ENCODE results near the gene SLC24A5.

GRCh38 chr15:48090115-48090514, 30.7 kb upstream of the SLC24A5 start:
- TF ChIP-seq ELF4 (IDR thresholded peaks at IDR 0.05) (no peak), TARDBP (IDR thresholded peaks at IDR 0.05) (no peak), ARNT (IDR thresholded peaks at IDR 0.05) (no peak), SUZ12 (IDR thresholded peaks at IDR 0.05) (no peak), BHLHE40 (IDR thresholded peaks at IDR 0.05; ENCODE audit: borderline replicate concordance) (no peak), PKNOX1 (IDR thresholded peaks at IDR 0.05) (no peak)

Measured in HEK293T (cell line).